ENCODE results near the gene PDSS1.

DNA sequence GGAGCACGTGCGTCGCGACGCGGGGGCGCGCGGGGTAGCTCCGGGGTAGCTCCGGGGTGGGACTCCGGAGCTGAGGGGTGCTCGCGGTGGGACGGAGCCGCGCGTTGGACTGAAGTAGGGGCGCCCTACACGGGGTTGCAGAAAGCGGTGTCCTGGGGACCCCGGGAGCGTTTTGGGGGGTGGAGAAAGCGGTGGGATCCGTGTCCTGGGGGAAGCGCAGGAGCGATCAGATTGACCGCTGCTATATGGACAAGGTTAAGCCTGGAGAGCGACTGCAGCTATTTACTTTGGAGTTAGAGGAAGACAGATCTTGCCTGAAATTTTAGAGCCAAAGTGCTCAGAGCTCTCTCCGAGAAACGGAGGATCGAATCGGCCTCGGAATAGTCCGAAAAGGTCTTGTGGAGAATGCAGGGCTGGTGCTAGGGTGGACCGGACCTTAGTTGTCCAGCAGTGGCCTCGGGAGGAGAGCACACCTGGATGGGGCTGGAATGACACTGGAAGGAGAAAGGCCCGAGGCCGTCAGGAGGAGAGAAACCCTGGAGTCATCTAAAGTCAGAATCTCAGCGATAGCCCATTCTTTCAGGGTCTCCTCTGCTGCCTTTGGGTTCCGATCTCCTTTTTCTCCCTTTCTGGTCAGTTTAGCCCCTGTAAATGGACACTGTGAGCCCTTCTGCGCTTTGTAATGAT, 564 bp downstream of the PDSS1 start:
- TF ChIP-seq, protein P1, sequence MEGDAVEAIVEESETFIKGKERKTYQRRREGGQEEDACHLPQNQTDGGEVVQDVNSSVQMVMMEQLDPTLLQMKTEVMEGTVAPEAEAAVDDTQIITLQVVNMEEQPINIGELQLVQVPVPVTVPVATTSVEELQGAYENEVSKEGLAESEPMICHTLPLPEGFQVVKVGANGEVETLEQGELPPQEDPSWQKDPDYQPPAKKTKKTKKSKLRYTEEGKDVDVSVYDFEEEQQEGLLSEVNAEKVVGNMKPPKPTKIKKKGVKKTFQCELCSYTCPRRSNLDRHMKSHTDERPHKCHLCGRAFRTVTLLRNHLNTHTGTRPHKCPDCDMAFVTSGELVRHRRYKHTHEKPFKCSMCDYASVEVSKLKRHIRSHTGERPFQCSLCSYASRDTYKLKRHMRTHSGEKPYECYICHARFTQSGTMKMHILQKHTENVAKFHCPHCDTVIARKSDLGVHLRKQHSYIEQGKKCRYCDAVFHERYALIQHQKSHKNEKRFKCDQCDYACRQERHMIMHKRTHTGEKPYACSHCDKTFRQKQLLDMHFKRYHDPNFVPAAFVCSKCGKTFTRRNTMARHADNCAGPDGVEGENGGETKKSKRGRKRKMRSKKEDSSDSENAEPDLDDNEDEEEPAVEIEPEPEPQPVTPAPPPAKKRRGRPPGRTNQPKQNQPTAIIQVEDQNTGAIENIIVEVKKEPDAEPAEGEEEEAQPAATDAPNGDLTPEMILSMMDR (IDR thresholded peaks at IDR 0.05), result no peak
- no peak for TF ChIP-seq POLR2A (IDR thresholded peaks at IDR 0.05)
- TF ChIP-seq EP300 (IDR thresholded peaks at IDR 0.05), result no peak
